GM18519 (cell line): Measurements from ENCODE around the gene NINL.

Experiments used
- ATAC-seq: cut with Tn5 transposase; IDR thresholded peaks from one replicate; pipeline ENCODE4 v1.9.1; 2021; ENCODE audit warnings: mild to moderate bottlenecking, moderate library complexity; ENCODE audit not compliant: unreplicated experiment, low FRiP score

The NINL gene

DNA sequence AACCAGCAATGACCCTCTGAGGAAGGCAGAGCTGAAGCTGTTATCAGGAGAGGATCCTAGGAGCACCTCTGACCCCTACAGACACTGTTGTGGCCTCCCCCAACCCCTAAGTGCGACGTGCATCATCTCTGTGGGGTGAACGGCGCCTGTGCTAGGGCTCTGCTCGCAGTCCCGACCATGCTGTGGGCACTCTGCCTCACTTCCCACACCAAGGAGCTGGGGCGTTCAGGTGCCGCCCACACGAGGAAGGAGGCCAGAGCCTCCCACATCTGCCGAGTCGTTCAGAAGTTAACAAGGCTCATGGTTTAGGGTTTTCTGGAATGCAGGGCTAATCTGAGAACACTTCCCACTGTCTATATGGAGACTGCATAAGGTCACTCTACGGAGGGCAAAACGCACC, 115.8 kb downstream of the NINL start:
- ATAC-seq, result no peak

GRCh38 chr20:25468126-25469075, 116.9 kb downstream of the NINL start:
- ATAC-seq, result no peak

GRCh38 chr20:25467441-25467840, 117.9 kb downstream of the NINL start:
- no peak for ATAC-seq

- no peak for ATAC-seq
These were observed 118.5 kb downstream of the NINL start for GRCh38 chr20:25466846-25467245.

- ATAC-seq, result no peak
These were observed 119.8 kb downstream of the NINL start for GRCh38 chr20:25465243-25466135.

GRCh38 chr20:25464501-25465242, 120.7 kb downstream of the NINL start:
- ATAC-seq, result no peak

DNA sequence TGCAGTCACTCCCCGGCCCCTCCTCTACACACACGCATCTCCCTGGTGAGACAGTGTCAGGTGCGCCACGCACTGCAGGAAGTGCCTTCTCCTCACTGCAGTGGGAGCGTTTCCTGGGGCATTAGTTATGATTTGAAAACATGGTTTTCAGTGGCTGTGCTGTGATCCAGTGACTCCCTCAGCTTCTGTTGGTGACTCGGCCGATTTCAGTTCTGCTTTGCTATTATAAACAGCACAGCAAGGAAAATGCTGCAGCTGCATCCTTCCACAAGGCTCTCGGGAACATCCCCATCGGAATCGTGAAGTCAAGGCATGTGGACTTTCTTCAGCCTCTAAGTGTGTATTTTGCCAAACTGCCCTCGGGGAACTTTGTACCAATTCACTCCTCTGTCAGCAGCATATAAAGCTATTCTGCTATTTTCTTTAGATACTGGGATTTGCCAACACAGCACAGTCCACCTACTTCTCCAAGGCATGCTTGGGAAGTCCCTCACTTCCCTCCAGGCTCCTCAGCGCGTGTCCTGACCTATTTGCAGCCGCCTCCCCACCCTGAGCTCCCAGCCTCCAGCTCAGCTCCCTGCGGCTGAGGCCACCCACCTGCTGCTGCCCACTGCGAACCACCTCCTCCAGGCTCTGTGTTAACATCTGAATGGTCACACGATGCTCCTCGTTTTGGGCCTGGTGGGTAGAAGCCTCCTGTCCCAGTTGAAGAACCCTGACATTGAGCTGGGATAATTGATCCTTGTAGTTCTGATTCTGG, 123.4 kb downstream of the NINL start:
- no peak for ATAC-seq

DNA sequence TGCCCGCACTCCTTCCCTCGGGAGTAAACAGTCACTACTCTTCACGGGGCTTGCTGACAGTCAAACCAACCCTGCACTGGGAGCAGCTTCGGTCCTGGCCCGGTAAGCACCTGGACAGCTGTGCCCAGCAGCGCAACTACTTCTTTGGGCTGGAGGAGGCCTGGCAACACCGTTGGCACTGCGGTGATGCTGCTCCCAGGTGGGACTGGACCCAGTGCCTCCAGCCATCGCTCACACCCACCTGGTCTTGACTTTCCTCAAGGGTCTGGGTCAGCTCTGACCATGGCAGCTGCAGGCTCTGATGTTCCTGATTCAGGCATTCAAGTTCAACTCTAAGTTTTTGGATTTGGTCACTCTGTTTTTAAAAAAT, 124.1 kb downstream of the NINL start:
- no peak for ATAC-seq

- no peak for ATAC-seq
These were observed 124.6 kb downstream of the NINL start for GRCh38 chr20:25460566-25461280.

GRCh38 chr20:25459916-25460535, 125.3 kb downstream of the NINL start:
- ATAC-seq, result no peak

- no peak for ATAC-seq
These were observed 126.1 kb downstream of the NINL start for GRCh38 chr20:25459111-25459830.

DNA sequence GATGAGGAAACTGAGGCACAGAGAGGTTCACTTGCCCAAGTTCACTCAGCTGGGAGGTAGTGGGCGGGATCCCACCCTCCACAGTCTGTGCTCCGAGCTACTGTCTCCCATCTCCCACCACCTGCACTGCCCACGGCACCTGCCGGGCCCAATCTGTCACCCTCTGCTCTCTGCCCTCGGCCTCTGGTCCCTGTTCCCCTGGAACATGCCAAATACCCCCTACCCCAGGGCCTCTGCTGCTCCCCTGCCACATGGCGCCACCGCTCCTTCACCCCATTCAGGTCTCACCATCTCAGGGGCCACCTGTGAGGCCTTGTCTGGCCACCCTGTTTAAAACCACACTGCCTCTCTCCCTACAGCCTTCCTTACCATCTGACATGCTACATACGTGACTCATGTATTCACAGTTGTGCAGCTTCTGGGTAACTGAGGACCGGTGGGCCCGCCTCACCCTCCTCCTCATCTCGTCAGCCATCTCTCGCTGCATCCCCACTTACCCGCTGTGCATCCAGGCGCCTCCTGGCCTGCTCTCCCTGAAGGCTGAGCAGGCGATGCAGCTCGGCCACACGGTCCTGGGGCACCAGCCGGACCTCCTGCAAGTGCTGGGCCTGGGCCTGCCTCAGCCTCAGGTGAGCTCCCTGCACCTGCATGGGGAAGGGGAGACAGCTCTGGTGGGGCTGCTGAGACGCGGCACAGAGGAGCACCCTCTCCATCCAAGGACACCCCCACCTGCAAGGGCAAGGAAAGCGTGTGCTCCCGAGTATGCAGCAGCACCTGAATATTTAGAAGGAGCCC, 127.2 kb downstream of the NINL start:
- no peak for ATAC-seq

- no peak for ATAC-seq
These were observed 131.0 kb downstream of the NINL start for GRCh38 chr20:25454153-25454900.

GRCh38 chr20:25453035-25453810, 132.1 kb downstream of the NINL start:
- no peak for ATAC-seq

DNA sequence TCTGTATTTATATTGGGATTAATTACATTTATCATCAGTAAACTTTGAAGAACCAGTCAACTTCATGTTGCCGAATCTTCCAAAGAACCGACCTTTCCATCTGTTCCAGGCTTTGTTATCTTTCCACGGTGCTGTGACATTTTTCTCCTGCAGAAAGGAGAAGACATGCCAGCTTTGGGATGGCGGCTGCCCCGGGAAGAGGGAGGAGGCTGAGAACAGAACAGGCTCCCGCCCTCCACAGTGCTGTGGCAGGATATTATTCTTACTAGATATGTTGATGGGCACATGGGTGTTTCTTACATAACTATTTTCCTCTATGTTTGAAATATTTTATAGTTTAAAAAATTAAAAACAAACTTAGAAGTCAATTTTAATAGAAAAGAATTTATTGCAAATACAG, 133.0 kb downstream of the NINL start:
- no peak for ATAC-seq

DNA sequence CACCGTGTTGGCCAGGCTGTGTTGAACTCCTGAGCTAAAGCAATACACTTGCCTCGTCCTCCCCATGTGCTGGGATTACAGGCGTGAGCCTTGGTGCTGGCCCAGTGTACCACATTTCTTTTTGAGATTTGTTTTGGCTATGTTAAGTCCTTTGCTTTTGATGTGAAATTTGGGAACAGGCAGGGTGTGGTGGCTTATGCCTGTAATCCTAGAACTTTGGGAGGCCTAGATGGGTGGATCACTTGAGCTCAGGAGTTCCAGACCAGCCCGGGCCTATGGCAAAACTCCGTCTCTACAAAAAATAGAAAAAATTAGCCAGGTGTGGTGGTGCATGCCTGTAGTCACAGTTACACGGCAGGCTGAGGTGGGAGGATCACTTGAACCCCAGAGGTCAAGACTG, 137.7 kb downstream of the NINL start:
- ATAC-seq, result no peak
